GM18499 (cell line): Measurements from ENCODE around the gene GOLGA6B.
"Not testable (repeated sequence)": the region's sequence is repeated elsewhere in the genome, so short reads cannot be mapped to it uniquely, and the experiment has no call there.

Experiments
- ATAC-seq: cut with Tn5 transposase; IDR thresholded peaks from one replicate; pipeline ENCODE4 v1.9.1; 2021; ENCODE audit warnings: moderate number of reproducible peaks; ENCODE audit not compliant: insufficient read depth, unreplicated experiment

The GOLGA6B gene, protein sequence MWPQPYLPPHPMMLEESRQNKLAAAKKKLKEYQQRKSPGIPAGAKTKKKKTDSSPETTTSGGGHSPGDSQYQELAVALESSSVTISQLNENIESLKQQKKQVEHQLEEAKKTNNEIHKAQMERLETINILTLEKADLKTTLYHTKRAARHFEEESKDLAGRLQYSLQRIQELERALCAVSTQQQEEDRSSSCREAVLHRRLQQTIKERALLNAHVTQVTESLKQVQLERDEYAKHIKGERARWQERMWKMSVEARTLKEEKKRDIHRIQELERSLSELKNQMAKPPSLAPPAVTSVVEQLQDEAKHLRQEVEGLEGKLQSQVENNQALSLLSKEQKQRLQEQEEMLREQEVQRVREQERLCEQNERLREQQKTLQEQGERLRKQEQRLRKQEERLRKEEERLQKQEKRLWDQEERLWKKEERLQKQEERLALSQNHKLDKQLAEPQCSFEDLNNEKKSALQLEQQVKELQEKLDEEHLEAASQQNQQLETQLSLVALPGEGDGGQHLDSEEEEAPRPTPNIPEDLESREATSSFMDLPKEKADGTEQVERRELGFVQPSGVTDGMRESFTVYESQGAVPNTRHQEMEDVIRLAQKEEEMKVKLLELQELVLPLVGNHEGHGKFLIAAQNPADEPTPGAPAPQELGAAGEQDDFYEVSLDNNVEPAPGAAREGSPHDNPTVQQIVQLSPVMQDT

DNA sequence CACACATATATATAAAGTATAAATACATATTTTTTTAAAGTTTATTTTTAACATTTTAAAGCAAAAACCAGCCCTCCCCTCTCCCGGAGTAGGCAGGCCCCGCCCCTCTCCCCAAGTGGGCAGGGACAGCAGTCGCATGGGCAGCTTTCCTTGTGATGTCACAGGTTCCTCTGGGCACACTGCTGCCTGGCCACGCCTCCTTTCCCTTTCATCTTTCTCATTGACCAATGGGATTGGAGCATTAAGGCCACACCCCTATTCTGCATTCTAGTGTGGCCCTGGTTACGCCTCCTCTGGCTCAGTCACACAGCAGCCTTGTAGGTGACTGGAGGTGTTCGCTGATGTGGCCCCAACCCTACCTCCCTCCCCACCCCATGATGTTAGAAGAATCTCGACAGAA is at the start of gene GOLGA6B:
GOLGA6B (plus strand) TSS at position 301 of the 400 bp plus-strand sequence; CDS start at position 342, 41 bp downstream.
- not testable (repeated sequence) for ATAC-seq

DNA sequence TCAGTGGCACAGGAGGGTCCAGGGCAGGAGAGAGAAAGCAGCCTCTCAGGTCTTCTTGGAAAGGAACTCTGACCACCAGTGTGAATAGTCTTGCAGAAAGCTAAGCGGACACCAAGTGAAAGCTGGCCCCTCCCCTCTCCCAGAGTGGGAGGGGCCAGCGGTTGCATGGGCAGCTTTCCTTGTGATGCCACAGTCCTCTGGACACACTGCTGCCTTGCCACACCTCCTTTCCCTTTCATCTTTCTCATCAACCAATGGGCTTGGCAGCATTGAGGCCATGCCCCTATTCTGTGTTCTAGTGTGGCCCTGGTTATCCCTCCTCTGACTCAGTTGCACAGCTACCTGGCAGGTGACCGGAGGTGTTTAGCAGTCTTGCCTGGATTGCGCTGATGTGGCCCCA is 49.7 kb upstream of the GOLGA6B start:
- ATAC-seq: no peak

DNA sequence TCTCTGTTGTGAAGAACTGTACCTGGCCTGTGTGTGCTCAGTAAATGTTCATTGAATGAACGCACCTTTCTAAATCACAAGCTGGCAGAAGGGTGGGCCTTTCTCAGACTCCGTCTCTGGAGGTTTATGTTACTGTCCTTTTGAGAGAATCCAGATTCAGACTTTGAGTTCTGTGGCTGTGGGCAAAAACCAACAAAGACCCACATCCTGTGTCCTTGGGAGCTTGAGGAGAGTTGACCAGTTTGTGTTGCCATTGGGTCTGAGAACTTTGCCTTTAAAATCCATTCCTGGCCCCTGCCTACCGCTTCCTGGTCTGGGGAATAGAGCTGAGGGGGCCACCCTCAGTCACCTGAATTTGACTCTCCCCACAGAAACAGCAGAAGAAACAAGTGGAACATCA is 46.4 kb upstream of the GOLGA6B start:
- not testable (repeated sequence) for ATAC-seq

DNA sequence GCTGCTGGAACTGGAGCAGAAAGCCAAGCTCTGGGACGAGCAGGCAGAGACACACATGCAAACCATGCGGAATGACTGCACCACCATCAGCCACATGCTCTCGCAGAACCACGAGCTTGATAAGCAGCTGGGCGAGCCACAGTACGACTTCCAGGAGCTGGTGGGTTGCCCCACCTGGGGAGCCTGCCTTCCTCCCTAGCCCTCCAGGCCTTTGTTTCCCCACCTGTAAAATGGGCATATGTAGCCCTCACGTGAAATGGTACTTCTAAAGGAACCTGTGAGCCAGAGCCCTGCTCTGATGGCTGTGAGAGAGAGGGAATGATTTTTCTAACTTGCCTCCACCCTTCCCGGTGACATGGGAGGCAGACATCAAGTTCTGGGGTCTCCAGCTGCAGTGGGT is 44.6 kb upstream of the GOLGA6B start:
- no peak for ATAC-seq

DNA sequence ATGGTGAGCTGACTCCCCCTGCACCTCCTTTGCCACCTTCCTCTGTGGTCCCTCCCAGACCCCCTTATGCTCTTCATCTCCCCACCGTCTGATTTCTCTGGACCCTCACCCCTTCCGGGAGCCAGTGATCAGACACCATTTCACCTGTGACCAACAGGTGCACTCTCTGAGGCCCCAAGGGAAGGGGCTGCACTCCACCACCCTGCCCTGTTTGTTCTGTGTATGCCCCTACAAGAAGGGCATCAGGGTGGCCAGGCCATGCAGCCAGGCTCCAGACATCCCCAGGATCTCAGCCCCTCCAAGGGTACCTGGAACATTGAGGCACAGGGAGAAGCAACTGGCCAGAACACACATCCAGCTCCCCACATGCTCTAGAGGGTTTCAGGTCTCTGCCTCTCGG is 42.2 kb upstream of the GOLGA6B start:
- ATAC-seq: not testable (repeated sequence)

DNA sequence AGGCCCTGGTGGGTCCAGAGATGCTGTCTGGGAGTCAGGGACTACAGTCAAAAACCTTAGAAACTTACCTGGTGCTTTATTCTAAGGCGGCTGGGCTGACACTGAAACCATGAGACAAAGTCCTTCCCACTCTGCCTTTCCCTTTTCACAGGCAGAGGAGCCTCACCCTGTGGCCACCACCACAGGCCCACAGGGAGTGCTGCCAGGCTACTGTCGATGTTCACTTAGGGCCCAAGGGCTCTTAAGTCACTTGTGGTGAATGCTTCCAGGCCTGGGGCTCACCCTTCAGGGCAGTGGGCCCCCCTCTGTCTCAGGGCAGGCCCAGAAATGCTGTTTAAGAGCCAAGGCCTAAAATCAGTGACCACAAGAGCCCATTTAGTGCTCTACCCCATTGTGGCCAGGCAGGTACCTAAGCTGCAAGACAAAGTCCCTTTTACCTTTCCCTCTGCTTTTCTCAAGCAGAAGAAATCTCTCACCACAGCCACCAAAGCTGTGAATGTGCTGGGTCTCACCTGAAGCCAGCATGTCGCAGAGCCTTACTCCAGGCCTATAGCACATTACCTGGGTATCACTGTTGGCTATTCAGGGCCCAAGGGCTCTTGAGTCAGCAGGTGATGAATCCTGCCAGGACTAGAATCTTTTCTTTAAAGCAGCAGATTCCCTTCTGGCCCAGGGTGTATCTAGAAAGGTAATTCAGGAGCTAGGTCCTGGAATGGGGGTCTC is 39.5 kb upstream of the GOLGA6B start:
- ATAC-seq: no peak

DNA sequence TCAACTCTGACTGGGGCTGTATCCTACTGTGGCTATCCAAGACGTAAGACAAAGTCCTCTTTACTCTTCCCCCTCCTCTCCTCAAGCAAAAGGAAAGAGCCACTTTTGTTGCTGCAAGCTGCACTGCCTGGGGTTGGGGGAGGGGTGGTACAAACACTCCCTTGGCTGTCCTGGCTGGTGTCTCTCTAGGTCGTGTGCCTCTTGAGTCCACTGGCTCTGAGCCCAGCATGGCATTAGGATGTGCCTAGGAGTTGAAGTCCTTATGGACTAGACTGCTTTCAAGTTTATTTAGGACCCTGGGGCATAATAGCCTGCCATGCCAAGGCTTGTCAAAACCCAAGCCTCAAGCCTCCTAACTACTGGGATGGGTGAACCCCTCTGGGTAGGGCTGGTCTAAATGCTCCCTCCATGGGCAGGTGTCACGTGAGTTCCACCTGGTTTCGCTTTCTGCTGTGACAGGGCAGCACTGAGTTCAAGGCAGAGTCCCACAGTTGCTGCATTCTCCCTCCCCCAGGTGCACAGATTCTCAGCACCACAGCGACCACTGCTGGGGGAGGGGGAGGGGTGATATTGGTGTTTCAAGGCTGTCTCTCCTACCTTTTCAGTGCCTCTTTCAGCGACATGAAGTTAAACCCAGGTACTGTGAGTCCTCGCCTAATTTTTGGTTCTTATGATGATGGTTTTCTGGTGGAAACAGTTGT is 38.8 kb upstream of the GOLGA6B start:
- ATAC-seq: not testable (repeated sequence)

DNA sequence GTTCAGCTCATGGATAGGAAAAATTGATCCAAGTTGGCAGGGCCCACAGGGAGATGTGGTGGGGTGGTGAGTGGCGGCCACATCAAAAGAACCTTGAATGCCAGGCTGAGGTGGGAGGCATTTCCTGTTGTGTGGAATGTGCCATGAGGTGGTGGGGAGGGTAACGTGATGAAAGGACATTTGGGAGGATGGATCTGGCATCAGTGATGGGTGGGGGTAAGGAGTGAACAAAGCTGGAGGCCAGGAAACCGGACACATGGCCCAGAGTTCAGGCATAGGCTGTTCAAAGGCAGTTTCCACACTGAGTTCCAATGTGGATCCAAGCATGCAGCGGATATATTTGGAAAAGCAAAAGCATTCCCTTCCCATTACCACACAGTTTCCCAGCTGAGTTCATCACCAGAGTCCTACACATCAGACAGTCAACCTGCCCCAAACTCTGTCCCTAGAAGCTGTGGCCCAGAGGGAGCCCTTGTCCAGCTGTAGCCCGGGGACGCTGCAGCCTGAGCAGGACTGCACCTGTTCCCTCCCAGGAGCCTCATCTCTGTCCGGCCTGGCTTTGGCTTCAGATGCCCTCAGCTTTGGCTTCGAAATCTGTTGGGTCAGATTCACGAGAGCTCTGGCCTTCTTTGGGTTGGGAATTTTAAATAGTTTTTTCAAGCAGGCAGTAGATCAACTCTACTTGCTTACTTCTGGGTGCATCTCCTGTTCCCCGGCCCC is 37.8 kb upstream of the GOLGA6B start:
- no peak for ATAC-seq

DNA sequence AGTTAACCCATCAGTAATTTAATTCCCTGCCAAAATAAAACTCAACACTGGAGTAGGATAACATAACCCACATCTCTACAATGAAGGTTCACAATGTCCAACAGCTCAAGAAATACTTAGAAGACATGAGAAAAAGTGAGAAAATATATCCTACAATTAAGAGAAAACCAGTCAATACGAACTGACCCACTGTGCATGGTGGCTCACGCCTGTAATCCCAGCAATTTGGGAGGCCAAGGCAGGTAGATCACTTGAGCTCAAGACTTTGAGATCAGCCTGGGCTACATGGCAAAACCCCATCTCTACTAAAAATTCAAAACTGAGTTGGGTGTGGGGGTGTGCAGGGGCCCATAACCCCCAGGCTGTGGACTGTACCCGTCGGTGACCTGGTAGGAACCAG is 30.6 kb upstream of the GOLGA6B start:
- not testable (repeated sequence) for ATAC-seq

DNA sequence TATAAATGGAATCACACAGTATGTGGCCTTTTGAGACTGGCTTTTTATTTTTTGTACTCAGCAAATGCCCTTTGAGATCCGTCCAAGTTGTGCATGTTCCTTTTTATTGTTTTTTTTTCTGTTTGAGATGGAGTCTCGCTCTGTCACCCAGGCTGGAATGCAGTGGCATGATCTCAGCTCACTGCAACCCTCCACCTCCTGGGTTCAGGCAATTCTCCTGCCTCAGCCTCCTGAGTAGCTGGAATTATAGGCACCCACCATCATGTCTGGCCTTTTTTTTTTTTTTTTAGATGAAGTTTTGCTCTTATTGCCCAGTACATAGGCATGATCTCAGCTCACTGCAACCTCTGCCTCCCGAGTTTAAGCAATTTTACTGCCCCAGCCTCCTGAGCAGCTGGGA is 28.3 kb upstream of the GOLGA6B start:
- not testable (repeated sequence) for ATAC-seq

DNA sequence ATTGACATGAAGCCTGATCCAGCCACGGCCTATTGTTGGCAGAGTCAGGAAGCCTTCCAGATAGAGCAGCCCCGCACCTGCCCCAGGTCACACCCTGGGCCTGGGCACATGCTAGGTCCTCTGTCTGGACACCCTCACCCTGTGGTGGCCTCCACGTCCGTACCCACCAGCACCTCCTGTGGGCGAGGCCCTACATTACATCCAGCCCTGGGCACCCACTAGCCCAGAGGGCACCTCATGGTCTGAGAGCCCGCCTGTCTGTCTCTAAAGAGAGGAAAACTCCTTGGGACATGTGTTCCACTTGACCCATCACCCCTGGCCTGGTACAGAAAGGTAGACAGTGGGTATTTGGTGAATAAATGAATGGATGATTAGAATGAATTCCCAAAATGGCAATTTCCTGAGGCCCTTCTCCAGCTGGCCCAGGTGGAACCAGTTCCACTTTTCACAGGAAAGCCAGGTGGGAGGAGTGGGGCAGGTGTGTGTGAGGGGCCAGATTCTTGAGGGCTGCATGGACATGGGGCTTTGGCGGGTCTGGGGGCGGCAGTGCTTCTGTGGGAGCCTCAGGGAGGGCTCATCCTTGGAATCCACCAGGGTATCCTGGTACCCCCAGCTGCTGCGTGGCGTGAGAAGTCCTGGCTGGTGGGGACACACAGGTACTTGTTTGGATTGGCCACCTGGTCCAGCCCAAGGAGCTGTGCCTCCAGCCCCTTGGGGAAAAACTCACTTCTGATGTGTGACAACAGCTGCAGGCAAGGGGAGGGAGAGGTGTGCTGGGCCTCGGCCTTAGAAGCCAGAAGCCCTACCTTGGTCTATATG is 26.0 kb upstream of the GOLGA6B start:
- not testable (repeated sequence) for ATAC-seq

DNA sequence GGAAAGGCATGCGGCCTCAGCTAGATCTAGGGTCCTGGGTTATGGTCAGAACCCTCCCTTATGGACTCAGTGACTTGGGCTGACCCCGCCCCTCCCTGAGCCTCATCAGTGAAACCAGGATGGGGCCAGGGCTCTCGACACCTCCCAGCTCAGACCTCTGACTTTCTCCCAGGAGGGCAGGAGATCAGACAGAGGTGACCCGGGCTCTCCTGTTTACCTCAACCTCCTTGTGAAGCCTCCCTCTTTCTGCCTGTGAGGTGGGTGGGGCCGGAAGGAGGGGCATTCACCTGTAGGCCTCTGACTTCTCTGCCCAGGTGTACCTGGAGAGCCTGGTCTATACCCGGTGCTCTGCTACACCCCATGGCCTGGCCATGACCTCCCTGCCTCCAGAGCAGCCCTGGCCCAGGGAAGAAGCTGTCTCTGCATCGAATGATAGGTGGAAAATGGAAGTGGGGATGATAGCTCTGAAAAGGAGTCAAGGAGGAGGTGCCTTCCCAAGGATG is 25.4 kb upstream of the GOLGA6B start:
- ATAC-seq: not testable (repeated sequence)

DNA sequence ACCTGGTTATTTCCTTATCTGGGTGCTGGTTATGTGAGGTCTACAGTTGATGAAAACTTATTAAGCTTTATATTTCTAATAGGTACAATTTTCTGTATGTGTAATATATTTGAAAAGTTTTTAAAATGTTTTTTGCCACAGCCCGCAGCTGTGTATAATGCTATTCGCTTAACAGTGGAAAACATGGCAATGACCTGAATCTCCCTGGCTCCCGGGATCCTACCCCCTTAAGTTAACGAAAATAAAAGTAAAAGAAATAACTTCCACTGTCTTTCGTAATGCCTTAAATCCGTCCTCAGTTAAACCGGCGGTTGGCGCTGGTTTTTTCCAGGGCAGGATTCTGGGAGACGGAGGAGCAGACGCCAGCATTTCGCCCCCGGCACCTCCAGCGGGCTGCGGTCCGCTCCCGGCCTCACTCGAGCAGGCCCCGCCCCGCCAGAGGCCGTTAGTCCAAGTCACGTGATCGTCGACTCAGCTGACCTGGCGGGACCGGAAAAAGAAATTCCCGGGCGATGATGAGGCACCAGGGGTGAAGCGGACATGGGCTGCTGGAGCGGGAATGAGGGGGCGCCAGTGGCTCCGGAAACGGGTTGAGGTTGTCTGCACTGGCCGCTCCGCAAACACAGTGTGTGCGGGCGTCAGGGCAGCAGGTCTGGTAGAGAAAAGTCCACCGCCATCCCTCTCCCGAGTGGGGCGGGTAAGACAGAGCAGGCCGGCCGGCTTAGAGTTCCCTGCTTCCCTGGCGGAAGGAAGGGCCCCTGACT is 17.8 kb upstream of the GOLGA6B start:
- ATAC-seq: not testable (repeated sequence)

DNA sequence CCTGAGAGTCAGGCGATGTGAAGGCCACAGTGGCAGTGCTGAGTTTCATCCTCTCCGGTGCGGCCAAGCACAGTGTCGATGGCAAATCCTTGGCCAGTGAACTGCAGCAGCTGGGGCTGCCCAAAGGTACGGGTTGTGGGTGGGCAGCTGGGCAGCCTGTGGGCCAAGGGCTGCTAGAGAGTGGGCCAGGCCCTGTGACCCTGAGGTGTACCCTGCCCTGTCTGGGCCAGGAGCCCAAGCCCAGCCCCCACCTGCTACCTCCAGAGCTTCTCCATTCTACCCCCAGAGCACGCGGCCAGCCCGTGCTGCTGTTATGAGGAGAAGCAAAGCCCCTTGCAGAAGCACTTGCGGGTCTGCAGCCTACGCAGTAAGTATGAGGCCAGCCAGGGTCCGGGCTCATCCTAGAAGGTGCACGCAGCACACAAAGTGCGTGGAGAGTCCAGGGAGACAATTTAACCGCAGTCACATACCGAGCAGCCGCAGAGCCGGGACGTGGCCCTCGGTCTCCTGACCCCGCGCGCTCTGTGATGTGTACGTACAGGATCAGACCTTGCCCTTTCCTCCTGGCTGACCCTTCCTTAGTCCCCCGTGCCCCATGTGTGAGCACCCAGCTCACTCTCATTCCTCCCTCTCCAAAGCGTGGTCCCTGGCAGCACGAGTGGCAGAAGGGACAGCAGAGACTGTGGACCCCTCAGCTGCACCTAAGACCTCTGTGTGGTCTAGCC is 14.6 kb upstream of the GOLGA6B start:
- ATAC-seq: not testable (repeated sequence)

DNA sequence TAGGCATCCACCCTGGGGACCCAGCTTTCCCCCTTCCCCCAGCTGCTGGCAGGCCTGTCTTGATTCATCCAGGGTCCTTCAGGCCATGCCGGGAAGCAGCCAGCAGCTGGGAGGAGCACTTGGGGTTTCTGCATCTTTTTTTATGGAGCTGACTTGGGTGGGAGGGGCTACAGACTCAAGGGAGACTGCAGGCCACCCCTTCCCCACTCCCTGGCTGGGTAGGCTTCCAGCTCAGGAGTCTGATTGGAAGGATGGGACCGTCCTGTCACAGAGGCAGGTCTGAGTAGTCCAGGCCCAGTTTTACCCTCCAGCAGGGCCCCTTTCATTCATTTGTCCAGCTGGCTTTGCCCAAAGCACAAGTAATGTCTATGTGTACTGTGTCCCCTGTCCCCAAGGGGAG is 12.2 kb upstream of the GOLGA6B start:
- not testable (repeated sequence) for ATAC-seq

DNA sequence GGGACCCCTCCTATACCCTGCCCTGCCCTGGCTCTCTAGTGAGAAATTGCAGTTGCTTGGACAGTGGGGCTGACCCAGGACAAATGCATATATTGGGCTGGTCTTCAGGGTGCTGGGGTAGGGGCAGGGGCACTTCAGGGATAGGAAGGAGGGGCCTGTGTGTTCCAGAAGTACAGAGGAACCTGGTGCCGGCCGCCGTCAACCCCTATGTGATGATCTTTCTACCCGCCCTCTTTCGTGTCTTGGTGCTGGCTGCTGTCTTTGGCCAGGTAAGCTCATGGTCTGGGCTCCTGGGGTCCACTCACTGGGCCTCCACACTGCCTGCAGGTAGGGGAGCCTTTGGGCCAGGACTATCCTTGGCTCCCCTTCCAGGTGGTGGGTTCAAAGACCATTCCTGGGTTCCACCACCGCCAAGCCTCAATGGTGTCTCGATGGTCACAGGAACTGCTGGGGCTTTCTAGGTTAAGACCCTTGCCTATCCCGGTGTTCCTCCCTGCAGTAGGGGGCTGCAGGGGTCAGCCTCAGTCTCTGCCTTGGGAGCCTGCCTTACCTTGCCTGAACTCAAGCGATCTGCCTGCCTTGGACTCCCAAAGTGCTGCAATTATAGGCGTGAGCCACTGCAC is 5.8 kb upstream of the GOLGA6B start:
- ATAC-seq: not testable (repeated sequence)

DNA sequence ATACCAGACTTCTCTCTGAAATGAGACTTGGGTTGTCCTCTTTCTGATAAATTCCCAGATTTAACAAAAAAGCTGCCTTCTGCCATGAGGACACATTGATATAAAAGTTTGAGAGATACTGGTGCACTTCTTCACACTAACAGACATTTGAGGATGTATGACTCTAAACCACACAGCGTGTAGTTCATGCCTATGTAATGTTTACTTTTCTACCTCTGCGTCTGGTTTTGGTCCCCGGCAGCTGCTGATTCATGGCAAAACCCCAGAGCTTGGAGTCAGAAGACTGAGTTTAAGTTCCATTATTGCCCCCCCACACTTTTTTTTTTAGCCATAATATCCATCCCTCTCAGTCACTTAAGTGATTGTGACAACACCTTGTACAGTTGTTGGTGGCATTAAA is 1.5 kb downstream of the GOLGA6B start:
- not testable (repeated sequence) for ATAC-seq
